GM21723 (cell line): ENCODE data around the gene BID.
A peak's percentile ranks its signal among the peaks of the same experiment; 100 is the strongest.
"Not testable (repeated sequence)": the region's sequence is repeated elsewhere in the genome, so short reads cannot be mapped to it uniquely, and the experiment has no call there.

Experiments
- ATAC-seq: cut with Tn5 transposase; IDR thresholded peaks from one replicate; pipeline ENCODE4 v1.9.1; 2021; ENCODE audit warnings: mild to moderate bottlenecking, moderate library complexity; ENCODE audit not compliant: unreplicated experiment

The BID gene

DNA sequence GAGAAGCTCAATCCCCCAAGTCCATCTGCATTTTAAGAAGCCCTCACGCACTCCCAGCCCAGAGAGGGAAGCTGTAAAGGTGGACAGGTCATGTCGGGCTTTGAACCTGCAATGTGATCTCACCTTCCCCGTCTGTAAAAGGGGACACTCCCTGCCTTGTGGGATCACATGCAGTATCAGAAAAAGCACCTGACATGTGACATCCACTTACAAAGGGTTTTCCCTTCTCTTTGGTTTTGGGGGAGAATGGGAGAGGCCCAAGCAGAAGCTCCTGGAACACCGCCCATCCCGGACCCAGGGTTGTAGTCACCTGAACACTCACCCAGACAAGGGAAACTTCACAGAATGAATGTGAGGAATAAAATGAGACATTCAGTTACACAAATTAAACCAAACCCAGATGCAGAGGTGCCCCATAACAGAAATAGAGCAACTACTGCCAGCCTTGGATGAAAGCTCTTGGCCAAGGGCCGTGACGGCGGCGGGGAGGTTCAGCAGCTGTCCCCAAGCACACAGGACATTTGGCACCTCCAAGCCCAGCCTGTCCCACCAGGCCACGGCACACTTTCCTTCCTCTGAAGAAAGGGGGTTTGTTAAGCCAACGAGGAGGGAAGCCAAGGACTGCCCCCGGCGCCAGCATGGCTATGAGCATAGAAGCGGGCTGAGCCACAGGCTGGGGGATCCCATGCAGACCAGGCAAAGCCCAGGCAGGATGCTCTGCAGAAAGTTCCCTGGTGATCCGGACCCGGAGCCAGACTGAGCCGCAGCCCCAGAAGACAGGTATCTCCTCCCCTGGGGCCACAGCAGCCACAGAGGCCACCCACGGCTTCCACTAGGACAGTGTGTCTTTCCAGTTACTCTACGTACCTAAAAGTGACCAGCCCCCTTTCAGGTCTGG, 3.8 kb downstream of the BID start:
- no peak for ATAC-seq

DNA sequence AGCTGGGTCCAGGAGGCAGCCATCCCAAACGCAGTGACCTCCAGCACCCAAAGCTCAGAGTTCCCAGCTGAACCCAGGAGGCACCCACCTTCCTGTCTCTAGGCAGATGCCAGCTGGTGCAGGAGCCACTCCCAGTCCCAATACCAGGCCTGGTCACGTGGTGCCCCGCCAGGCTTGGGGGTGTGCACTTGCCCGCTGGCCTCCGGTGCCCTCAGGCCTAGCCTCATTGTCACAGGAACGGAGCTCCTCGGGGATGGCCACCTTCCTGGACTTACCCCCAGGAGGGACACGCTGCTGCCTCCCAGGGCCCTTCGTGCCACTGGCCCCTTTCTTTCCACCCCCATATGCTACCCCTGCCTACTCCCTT, 4.6 kb downstream of the BID start:
- no peak for ATAC-seq

DNA sequence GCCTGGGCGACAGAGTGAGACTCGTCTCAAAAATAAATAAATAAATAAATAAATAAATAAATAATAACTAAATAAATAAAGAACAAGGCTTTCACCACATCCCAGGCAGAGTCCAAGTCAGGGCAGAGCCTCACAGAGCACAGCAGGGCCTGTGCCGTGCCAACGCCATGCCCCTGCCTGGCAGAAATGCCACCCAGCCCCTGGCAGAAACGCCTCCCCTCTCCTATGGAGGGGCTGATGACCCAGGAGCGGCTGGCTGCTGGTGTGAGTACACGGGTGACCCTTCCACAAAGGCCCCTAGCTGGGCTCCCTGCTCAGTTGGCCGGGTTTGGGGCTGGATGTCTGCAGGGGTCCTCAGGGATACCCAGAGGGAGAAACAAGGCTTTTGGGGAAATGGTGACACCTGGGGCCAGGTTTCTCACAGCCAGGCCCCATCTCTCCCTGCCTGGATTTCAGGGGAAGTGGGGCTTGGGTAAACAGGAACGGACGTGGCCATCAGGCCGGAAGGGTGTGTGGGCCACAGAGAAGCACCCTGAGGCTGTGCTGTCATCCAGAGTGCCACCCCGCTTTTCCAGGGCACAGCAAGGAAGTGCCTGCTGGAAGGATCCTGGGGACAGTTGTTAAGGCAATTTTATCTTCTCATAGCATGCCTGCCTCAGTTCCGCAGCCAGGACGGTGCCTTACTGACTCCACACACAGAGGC, 5.1 kb downstream of the BID start:
- ATAC-seq: no peak

DNA sequence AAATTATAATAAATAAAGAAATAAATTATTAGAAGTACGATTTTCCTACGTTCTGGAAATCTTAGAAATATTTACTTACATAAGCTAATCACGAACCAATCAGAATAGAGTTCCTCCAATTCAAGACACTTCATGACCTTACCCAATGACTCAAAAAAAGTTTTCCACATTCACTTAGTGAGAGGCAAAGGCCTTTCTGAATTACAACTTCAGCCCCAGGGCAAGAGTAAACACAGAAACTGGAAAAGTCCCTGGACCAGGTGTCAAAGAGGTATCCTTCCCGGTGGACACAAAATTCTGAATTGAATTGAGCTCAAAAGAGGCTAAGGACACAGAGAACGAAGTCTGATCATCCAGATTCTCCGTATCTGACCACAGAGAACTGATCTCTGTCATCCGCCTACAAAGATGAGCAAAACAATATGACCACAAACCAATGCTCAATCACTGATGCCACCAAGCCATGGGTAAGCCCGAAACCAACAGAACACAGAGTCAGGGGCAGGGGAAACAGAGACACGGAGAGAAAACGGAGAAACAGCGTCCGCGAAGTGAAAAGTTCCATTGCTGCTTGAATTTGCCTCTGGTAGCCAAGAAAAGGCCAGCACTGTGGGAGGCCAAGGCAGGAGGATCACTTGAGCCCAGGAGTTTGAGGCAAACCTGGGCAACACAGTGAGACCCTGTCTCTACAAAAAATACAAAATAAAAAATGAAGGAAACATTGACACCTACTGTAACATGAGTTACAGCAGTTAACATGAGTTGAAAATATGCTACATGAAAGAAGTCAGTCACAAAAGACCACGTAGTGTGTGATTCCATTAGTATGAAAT, 6.8 kb downstream of the BID start:
- ATAC-seq: peak; percentile 60

DNA sequence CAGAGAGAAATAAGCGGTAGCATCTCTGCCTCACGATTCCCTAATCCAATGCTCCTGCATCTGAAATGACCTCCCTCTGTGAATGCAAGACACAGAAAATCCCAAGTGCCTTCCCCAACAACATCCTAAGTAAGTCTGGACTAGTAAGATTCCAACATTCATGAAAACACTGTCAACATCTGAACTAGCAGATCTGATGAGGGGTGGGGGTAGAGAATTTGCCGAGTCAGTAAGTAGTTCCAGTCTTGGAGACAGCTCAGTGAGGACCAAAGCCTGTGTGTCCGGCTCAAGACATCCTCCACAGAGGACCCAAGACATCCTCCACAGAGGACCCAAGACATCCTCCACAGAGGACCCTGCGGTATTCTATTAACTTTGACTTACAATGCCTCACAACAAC, 9.4 kb downstream of the BID start:
- ATAC-seq: not testable (repeated sequence)

DNA sequence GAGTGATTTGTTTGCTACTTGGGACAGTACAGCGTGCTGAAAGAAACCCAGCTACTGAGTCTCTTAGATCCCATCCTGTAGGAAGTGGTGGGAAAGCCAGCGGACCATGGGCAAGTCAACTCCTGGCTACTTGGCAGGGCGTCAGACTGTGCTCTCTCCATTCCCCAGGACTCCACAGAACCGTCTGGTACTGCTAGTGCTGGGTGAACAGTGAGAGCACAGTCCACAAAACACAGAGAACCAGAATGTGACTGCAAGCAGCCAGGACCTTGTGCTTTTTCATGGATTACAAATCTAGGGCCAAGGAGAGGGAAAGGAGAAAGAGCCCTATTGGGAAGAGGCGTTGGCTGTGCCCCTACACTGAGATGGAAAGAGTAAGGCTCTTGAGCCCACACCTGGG, 10.2 kb downstream of the BID start:
- ATAC-seq: no peak

DNA sequence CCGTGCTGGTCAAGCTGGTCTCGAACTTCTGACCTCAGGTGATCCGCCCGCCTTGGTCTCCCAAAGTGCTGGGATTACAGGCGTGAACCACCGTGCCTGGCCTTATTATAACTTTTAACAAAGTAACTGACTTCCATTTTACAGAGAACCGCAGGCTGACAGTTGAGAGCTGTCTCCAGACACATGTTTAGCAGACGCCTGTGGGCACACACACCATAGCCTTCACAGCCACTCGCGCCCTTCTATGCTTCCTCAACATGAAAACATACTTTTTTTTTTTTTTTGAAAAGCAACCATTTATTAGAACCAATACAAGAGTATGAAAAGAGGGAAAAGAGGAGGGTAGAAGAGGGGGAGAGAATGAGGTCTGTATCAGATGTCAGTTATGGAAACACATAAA, 10.8 kb downstream of the BID start:
- ATAC-seq: not testable (repeated sequence)

DNA sequence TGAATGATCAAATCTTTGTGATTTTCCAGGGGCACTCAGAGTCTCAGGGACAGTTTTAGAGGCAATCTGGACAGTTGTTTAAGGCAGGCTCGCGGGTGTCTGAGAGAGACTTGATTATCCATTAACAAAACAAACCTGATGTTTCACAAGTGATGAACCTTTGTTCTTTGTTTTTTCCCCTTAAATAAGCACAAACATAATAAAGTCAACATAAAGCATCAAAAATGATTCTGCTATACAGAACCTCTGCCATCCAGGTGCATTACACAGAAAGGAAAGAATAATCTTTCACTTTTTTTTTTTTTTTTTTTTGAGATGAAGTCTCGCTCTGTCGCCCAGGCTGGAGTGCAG, 13.2 kb downstream of the BID start:
- no peak for ATAC-seq

DNA sequence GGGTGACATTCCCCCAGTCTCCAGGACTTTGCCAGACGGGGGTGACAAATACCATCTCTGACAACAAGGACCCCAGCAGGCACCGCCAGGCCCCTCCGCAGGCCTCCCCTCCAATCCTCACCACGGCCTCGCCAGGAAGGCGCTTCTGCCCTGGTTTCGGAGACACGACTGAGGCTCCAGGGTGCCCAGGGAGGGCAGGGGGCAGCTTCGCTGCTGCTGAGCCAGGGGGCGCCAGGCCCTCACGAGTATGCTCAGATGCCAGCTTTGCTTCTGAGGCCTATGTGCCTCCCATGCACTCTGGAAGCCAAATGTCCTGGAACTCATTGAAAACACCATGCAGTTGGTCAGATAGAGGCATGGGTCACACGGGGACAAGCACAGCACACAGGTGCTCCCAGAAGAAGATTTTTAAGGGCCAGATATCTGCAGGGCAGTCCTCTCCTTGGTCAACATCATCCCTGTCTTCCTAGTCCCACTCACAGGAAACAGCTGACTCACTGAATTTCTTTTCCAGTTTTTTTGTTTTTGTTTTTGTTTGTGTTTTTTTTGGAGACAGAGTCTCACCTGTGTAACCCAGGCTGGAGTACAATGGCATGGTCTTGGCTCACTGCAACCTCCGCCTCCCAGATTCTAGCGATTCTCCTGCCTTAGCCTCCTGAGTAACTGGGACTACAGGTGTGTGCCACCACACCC, 19.9 kb downstream of the BID start:
- ATAC-seq: no peak

DNA sequence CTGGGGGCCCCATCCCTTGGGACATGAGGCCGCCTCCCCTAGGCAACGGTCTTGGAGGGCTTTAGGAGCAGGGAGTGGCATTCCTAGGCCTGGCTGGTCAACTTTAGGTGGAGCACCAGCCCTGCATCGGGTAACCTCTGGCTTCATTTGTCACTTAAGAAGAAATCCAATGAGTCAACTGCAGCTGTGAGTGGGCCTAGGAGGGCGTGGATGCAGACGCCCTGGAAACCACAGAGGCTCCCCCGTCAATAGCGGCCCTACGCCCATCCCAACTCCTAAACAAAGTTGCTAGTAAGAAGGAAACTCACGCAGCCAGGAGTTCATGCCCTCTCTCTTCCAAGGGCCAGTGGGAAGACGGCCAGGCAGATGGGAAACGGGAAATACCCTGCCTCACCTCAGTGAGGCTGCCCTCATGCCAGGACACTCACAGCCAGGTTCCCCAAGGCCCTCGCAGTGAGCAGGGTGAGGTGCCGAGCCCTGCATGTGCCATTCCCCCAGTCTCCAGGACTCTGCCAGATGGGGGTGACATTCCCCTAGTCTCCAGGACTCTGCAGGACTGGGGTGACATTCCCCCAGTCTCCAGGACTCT, 20.8 kb downstream of the BID start:
- ATAC-seq: no peak

DNA sequence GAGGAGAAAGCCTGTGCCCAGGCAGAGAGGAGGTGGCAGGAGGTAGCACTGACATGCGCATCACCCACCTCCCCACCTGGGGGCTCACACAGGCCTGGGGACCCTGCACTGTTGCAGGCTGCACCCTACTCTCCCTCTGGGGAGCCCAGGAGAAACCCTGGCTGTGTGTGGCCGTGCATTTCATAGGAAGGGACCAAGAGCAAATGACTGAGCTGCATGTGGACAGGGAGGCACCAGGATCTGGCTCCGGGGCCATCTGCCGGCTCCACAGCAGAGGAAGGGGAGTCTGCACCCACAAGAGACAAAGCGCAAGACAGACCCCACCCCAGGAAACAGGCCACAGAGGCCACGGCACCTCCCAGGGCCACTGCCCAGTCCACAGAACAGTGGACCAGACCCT, 22.7 kb downstream of the BID start:
- ATAC-seq: no peak

DNA sequence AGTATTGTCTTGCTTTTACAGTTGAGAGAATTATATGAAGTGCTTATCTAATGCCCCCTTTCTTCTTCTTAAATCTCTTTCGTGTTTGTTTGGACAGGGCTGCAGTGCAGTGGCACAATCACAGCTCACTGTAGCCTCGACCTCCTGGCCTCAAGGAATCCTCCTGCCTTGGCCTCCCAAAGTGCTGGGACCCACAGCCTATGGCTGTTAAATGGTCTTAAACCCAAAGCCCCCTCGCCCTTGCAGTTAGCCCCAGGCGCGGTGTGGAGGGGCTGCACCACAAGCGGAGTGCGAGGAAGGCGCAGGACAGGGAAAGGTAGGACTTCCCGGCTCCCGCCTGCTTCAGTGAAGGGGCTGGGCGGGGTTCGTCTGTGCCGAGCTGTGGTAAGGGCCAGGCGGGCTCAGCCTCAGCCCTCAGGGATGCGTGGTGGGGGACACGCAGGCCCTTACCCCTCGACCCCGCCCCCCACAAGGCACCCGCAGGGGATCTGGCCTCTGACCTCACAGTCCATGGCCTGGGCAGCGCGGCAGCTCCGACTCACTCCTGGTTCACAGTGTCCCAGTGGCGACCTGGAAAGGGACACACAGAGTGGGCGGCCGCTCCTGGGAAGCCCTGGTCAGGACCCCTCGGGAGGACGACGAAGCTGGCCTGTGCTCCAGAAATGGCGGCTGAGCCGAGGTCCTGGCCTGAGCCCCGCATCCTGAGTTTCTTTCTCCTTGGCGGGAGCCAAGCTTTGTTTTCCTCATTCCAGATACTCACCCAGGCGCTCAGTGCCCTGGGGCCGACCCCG, 24.5 kb downstream of the BID start:
- ATAC-seq: no peak

DNA sequence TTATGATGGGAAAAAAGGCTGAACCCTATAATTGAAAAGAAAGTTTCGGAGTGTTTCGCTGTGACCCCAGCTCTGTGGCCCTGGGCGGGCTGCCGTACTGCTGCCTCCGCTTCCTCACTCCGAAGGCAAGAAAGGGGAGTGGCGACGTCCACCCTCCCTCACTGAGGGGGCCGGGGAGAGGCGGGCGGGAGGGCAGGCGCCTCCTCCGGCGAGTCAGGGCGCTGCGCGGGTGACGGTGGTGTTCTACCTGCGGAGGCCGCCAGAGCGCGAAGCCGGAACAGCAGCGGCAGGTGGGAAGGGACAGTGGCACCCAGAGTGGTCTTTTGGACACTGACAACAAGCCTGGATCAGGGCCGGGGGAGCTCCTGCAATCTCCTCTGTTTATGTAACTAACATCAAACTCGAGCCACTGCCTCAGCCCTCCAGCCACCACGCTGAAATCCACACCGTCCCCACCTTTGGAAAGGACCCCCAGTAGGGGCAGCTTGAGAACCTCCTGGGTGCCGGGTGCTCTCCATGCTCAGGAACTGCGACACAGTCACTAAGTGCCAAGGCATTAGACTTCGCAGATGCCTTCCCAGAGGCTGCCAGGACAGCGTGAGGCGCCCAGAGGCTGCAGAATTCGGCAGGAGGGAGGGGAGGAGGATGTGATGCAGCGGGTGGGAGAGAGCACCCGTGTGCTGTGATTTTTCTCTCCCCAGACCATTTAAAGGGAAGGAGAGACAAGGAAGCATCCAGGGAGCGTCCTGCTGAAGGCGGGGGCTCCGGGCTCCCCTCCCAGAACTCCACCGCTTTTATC, 25.5 kb downstream of the BID start:
- ATAC-seq: no peak

DNA sequence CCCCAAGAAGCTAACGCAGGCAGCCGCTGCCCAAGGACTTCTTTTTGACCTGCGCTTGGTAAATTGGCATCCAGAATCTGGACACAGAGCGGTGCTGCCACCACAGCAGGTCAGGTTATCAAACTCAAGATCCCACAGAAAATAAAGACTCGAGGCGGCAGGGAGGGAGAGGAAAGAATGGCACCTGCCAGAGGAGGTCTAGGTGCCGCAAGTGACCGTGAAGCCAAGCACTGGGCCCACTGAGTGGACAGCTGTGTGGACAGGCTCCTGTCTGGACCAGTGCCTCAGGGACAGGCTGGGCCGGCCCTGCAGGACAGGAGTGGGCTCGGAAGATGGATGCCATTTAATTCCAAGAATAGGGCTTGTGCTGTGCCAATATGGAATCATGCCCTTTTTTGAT, 27.4 kb downstream of the BID start:
- ATAC-seq: no peak

DNA sequence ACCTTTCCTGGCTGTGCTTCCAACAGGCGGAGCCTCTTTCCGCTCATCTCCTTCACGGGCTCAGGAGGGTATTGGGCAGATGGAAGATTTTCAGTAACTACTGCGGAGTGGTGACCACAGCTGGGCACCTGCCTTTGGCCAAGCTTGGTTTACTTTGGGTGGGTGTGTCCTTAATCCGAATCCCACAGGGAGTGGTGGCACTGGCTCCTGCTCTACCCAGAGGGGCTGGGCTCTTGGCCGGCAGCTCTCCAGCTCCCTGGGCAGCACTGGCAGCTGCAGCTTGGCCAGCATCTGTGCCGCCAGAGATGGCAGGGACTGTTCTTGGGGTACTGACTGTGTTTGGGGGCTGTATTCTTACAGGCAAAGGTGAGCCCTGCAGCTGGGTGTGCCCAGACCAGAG, 29.8 kb downstream of the BID start:
- ATAC-seq: no peak

DNA sequence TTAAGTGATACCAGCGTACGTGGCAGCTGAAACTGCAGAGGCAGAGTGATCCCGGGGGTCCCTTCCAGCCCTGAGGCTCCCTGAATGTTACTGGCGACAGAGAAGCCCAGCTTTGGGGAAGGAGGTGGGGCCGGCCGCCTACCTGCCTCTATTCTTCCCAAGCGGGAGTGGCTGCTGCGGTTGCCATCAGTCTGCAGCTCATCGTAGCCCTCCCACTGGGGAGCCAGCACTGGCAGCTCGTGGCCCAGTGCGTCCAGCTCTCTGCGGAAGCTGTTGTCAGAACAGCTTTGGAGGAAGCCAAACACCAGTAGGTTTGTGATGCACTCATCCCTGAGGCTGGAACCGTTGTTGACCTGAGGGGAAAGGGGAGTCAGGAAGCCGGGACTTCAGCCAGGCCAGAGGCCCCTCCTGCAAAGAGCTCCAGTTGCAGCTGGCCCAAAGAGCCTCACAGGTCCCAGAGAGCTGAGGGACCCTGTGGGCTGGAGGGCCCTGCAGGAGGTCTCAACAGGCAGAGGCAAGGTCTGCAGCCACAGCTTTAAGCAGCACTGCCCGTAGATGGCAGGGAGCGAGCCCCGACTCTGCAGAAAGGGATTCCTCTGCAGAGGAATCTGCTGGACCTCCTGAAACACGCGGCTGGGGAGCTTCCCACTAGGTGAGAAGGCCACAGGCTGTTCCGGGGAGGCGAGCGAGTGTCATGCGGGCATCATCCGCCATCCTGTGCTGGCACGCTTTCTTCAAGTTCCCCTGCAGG, 30.4 kb downstream of the BID start:
- no peak for ATAC-seq

DNA sequence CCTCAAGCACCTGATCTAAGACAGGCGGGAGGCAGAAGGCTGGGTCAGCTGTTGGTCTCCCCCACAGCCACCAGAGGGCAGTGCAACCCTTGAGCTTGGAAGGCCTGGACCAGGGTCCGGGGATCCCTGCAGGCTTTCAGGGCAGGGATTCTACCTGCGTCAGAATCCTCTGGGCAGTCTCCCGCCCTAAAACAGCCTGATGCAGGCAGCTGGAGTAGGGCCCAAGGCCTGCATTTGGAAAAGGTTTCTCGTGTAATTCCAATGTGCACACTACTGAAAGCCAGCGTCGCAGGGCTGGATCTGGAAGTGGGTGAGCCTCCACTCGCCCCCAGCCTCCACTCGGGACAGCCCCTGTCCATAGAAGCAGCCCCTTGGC, 31.8 kb downstream of the BID start:
- ATAC-seq: peak; percentile 71

DNA sequence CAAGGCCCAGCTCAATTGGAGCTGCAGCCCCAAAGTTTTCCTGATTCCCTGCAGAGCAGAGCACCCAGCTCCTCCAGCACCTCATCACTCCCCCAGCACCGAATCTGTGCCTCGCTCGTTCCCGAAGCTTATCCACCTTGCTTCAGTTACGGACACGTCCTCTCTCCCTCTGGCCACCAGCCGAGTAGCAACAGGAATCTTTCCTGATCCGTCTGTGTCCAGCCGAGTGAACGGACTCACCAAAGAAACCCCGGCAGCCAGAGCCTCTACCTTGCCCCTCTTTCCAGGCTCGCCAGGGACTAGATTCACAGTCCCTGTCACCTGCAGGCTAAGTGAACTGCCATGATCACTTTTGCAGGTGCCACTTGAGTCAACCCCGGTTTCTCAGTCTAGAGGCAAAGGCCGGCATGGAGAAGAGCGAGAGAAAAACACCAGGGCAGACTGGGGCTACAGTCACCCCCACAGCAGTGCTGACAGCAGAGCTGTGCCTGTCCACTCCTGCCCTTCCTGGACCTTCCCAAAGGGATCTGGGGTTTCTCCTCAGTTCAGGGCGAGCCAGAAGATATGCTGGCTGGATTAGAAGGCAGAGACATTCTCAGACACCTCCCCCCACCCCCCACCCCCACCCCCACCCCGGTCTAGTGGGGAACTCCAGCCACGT, 32.3 kb downstream of the BID start:
- ATAC-seq: no peak
